Effector memory CD8-positive, alpha-beta T cell (primary cell): ENCODE measurements around the gene GAL3ST2.
A peak's percentile ranks its signal among the peaks of the same experiment; 100 is the strongest.
"Not testable (repeated sequence)": the region's sequence is repeated elsewhere in the genome, so short reads cannot be mapped to it uniquely, and the experiment has no call there.

Source experiments
- ATAC-seq: fragments of 150-1000 bp; cut with Tn5 transposase; replicated peaks from 2 replicates; pipeline ENCODE4 v1.10.0; 2021; ENCODE audit warnings: mild to moderate bottlenecking, moderate library complexity
- DNase-seq, 3 experiments: peaks; one replicate each; pipeline ENCODE4 v3.0.0; 2021
- H3K27ac Mint-ChIP-seq, 2 donors: one replicate each; pipeline ENCODE4 v1.8.0; 2022; ENCODE audit warnings: mild to moderate bottlenecking in 2 of 2, mixed read lengths in 2 of 2, moderate library complexity in 2 of 2
- H3K27me3 Mint-ChIP-seq, 2 donors: one replicate each; pipeline ENCODE4 v1.8.0; 2022; ENCODE audit warnings: mixed read lengths in 2 of 2
- H3K36me3 Mint-ChIP-seq: one replicate; pipeline ENCODE4 v1.8.0; 2022; ENCODE audit warnings: mild to moderate bottlenecking, moderate library complexity, mixed read lengths; ENCODE audit not compliant: insufficient read depth
- H3K4me1 Mint-ChIP-seq, 2 donors: one replicate each; pipeline ENCODE4 v1.8.0; 2022; ENCODE audit warnings: low read depth in 2 of 2, mixed read lengths in 2 of 2
- H3K4me3 Mint-ChIP-seq, 2 donors: one replicate each; pipeline ENCODE4 v1.8.0; 2022; ENCODE audit warnings: mild to moderate bottlenecking in 2 of 2, mixed read lengths in 2 of 2, moderate library complexity in 2 of 2
- H3K9me3 Mint-ChIP-seq, 2 donors: one replicate each; pipeline ENCODE4 v1.8.0; 2022; ENCODE audit warnings: mixed read lengths in 2 of 2

The GAL3ST2 gene

DNA sequence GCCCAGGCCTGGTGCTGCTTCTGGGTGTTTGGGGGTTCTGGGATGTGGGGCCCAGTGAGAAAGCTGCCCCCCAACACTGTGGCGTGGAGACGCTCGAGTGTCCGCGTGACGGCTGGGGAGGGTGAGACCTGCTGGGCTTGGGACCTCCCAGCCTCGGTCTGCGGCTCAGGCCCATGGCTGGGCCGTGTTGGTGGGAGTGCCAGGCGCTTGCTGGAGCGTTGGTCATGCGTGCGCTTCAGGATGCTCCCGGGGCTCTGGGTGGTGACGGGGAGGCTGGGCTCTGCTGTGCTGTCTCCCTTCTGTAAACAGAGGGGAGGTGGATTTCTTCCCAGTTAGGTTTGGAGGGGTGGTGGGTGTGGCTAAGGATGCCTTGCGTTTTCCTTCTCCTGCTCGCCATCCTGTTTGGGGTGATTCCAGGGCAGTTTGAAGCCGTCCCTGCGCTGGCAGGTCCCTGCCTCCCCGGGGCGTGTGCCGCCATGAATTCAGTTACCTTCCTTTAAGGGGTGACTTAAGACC lies 606 bp downstream of the GAL3ST2 start:
- no peaks in the 10 kb centered on the region for H3K9me3 Mint-ChIP-seq
- DNase-seq = no peak
- no peak overlapping the region for H3K27ac Mint-ChIP-seq
- no peaks in the 10 kb centered on the region for H3K36me3 Mint-ChIP-seq
- no peak overlapping the region for H3K4me3 Mint-ChIP-seq
- H3K4me1 Mint-ChIP-seq = peaks cover 2 to 8% of the 10 kb centered on the region in 2 donors
- ATAC-seq = no peak
- no peaks in the 10 kb centered on the region for H3K27me3 Mint-ChIP-seq

DNA sequence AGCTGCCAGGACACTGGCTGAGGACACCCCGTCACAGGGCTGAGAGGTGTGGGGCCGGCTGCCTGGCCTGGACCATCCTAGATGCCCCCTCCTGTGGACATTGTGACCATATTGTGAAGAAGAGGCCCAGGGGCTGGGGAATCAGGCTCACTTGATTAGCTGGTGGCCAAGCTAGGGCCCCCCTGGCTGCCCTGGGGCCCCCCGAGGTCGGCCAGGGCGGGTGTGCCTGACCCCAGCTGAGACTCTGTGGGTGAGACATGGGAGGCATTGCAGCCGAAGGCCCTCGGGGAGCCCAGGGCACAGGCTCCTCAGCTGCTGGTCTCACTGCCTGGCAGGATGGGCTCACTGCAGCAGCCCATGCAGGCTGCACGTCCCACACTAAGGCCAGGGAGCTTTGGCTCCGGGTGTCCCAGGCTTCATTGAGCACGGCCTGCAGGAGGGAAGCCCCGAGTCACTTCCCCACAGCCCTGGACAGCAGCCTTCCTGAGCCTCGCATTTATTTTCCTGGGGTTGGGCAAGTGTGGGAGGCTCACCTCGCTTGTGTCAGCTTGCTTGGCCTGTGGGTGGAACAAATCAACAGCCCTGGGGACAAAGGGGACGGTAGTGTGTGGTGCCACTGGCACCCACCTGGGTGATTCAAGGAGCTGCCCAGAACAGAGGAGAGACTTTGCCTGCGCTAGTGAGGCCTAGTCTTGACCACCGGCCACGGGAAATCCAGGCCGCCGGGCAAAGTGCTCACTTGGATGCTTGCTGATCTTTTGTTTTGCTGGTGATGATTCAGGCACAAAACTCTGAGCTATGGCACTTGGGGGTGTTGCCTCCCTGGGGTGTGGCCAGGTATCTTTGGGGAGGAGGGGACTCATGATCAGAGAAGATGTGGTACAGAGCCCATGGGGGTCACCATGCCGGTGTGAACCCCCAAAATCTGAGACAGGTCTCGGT lies 1.3 kb downstream of the GAL3ST2 start:
- Mint-ChIP-seq H3K4me3 (no peak overlapping the region), H3K27ac (peak overlapping the region in 1 of 2 donors; percentile 35), H3K27me3 (no peaks in the 10 kb centered on the region), H3K36me3 (no peaks in the 10 kb centered on the region), H3K9me3 (no peaks in the 10 kb centered on the region), H3K4me1 (peaks cover 0 to 2% of the 10 kb centered on the region in 2 donors)
- no peak for ATAC-seq
- no peak for DNase-seq

DNA sequence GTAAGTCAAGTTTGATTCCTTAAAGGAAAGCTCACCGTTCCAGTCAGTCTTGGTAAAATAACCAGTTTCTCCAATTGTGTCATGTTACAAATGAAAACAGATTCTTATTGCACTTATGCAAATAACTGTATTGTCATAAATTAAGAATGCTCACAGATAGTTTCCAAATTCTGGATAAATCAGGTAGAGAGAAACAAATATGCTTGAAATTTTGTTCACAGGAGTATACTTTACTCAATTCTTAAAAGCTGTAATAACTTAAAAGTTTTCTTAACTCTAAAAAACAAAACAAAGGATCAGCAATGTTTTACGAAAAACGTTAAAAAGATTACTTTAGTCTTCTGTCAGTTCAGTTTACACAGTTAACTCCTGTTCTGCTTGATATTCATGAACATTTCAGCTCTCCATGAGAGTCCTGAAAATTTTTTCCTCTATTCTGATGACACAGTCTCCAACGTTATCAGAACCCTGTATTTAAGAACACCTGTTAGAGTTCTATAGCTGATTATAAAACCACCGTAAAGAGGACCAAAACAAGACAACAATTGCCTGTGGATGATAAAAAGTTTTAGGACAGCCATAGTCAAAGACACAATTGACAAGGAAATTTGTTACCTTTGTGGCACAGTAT lies 4.4 kb downstream of the GAL3ST2 start:
- ATAC-seq (no peak), DNase-seq (no peak)
- Mint-ChIP-seq H3K4me1 (no peaks in the 10 kb centered on the region), H3K27ac (no peak overlapping the region), H3K27me3 (no peaks in the 10 kb centered on the region), H3K9me3 (no peaks in the 10 kb centered on the region), H3K36me3 (peaks cover 3% of the 10 kb centered on the region), H3K4me3 (no peak overlapping the region)

DNA sequence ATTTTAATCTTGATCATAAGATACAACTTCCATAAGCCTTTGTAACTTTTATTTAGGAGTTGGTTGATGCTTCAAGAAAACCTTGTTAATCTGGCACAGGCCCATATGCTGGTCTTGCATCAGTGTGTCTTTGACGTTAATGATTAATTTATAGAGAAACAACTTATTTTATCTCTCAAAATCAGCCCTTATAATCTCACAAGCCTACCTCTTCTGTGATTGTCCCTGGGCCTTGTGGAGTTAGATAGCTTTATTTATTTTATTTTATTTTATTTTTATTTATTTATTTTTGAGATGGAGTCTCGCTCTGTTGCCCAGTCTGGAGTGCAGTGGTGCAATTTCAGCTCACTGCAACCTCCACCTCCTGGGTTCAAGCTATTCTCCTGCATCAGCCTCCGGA lies 5.4 kb downstream of the GAL3ST2 start:
- H3K4me1 Mint-ChIP-seq, ATAC-seq, DNase-seq, H3K9me3 Mint-ChIP-seq, H3K27me3 Mint-ChIP-seq, H3K27ac Mint-ChIP-seq, H3K36me3 Mint-ChIP-seq, H3K4me3 Mint-ChIP-seq: not testable (repeated sequence)

DNA sequence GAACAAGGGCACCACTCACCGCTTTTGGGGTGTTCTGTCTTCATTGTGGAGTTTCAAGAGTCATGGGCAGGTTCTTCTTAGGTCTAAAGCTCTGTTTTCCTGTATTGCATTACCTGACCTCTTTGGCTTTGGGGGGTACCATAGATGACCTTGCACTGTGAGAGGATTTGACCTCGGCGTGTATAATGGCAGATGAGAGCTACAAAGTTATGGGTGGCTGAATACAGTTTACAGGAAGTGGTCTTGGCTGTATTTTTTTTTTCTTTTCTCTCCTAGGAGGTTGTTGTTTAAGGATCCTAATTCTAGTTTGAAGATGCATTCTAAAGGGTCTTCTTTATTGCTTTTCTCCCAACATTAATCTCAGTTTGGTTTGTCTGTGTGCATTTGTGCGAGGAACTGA lies 11.5 kb downstream of the GAL3ST2 start:
- no peaks in the 10 kb centered on the region for H3K9me3 Mint-ChIP-seq
- no peaks in the 10 kb centered on the region for H3K27me3 Mint-ChIP-seq
- H3K36me3 Mint-ChIP-seq = peaks cover 3% of the 10 kb centered on the region
- no peak overlapping the region for H3K4me3 Mint-ChIP-seq
- no peak for ATAC-seq
- H3K4me1 Mint-ChIP-seq = peaks cover 13 to 14% of the 10 kb centered on the region in 2 donors
- H3K27ac Mint-ChIP-seq = peak overlapping the region; percentile 45 to 79
- DNase-seq = no peak

DNA sequence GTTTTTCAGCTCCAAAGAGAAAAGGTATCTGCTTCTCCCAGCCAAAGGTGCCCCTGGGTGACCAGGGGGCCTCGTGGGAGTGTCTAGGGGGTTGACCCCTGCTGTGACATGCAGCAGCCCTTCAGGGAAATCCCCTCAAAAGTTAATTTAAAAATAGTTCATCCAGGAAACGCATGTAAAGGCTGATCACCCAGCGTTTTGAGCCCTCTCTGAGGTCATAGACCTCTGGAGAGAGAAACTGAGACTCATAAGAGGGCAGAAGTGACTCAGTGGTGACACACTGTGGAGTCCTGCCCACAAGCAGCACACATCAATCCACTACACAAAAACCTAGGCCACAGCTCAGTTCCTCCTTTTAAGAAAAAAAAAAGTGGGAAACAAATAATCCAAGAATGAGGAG lies 11.9 kb downstream of the GAL3ST2 start:
- Mint-ChIP-seq H3K27me3 (no peaks in the 10 kb centered on the region), H3K4me1 (peaks cover 15 to 17% of the 10 kb centered on the region in 2 donors), H3K9me3 (no peaks in the 10 kb centered on the region), H3K4me3 (no peak overlapping the region), H3K36me3 (peaks cover 3% of the 10 kb centered on the region), H3K27ac (peak overlapping the region; percentile 45 to 79)
- DNase-seq (no peak), ATAC-seq (peak; percentile 70)

DNA sequence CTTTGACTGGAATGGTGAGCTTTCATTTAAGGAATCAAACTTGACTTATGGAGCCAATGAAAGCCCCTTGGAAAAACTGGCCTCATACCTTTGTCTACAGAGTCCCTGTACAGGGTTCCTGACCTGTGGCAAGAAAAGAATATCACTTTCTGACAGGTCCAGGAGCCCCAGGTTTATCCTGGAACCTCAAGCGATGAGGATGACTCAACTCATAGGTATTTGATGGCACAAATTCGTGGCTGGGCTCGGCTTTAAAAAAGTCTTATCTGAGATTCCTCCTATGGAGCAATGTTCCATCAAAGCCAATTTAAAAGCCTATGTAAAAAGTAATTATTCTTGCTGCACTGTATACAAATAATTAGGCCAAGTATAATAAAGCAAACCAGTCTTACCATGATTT lies 14.8 kb downstream of the GAL3ST2 start:
- not testable (repeated sequence) for DNase-seq, H3K9me3 Mint-ChIP-seq, H3K4me3 Mint-ChIP-seq, H3K27ac Mint-ChIP-seq, H3K36me3 Mint-ChIP-seq, H3K27me3 Mint-ChIP-seq, ATAC-seq
- H3K4me1 Mint-ChIP-seq = peaks cover 15 to 18% of the 10 kb centered on the region in 2 donors

DNA sequence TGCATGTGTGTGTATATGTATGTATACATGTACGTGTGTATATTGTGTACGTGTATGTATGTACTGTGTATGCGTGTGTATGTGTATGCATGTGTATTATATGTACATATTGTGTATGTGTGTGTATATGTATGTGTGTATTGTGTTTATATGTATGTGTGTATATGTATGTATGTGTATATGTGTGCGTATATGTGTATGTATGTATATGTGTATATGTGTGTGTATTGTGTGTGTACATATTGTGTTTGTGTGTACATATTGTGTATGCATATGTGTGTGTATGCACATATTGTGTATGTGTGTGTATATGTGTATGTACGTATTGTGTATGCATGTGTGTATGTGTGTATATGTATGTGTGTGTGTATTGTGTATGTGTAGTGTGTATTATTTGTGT lies 16.8 kb downstream of the GAL3ST2 start:
- Mint-ChIP-seq H3K36me3 (no peaks in the 10 kb centered on the region), H3K27me3 (no peaks in the 10 kb centered on the region), H3K27ac (no peak overlapping the region), H3K4me1 (peaks cover 13 to 14% of the 10 kb centered on the region in 2 donors), H3K9me3 (no peaks in the 10 kb centered on the region), H3K4me3 (no peak overlapping the region)
- DNase-seq = no peak
- ATAC-seq = no peak

DNA sequence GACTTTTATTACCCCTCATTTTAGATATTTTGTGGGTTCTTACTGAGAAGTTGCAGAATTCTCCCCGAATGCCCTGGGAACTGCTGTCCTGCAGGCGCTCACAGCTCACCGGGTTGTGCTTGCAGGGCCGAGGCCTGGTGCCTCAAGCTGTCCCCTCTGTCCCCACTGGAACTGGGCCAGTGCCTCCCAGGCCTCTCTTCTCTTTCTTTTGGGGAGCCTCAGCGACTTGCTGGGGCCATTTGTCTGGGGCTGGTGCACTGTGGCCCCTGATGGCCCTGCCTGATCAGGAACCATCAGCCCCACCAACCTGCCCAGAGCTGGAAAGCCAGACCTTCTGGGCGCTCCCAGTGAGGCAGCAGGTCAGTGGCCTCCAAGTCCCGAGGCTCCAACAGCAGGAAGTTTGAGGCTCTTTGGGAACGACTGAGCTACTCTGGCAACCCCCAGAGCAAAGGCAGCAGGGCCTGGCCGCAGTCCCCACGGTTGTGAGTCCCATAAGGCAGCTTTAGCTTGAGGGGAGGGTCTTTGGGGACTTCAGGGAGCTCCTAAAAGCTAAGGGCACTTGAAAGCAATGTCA lies 17.7 kb downstream of the GAL3ST2 start:
- DNase-seq (peak in 1 of 3 experiments; percentile 0), ATAC-seq (no peak)
- Mint-ChIP-seq H3K27ac (no peak overlapping the region), H3K4me1 (peaks cover 4 to 7% of the 10 kb centered on the region in 2 donors), H3K36me3 (no peaks in the 10 kb centered on the region), H3K9me3 (no peaks in the 10 kb centered on the region), H3K4me3 (no peak overlapping the region), H3K27me3 (no peaks in the 10 kb centered on the region)

DNA sequence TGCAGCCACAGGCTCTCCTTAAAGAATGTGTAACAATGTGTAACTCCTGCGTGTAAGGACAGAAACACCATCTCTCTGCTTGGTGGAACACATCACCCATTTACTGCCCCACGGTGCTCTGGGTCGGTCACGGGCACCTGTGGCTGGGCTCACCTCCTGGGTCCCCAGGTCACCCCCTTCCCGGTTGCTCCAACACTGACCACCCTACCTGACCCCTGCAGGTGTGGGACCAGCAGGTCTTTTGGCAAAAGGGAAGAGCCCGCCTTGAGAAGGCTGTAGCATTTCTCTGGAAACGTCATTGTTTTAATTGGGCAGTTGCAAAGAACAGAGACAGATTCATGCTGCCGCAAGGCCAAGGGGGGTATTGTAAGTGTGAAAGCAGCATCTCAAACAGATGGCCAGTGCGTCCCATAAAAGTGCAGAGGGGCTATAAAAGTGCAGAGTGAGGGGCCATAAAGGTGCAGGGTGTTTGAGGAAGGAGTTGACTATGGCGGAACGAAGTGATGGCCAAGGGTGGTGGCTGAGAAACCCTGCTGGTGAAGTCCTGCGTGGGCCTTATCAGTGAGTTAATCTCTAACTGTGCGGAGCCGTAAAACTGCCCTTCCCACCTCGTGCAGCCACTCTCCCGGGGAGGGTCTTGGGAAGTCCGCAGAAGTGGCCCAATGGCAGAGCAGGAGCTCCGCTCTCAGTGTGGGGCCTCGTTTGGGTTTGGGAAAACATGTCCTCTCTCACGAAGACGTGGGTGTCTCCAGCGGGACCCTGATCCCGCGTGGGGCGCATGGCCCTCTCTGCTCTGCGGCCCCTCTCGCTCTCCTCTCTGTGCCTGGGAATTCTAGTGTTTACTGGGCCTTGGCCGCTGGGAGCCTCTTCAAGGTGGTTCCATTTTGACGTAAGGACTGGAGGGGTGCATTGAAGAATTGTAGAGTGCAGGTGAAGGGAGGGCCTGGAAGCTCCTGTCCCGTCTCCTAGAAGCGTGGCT lies 18.7 kb downstream of the GAL3ST2 start:
- H3K36me3 Mint-ChIP-seq = no peaks in the 10 kb centered on the region
- DNase-seq (no peak), ATAC-seq (no peak)
- H3K4me1 Mint-ChIP-seq = peaks cover 4 to 7% of the 10 kb centered on the region in 2 donors
- no peak overlapping the region for H3K27ac Mint-ChIP-seq
- H3K9me3 Mint-ChIP-seq = no peaks in the 10 kb centered on the region
- no peaks in the 10 kb centered on the region for H3K27me3 Mint-ChIP-seq
- no peak overlapping the region for H3K4me3 Mint-ChIP-seq

DNA sequence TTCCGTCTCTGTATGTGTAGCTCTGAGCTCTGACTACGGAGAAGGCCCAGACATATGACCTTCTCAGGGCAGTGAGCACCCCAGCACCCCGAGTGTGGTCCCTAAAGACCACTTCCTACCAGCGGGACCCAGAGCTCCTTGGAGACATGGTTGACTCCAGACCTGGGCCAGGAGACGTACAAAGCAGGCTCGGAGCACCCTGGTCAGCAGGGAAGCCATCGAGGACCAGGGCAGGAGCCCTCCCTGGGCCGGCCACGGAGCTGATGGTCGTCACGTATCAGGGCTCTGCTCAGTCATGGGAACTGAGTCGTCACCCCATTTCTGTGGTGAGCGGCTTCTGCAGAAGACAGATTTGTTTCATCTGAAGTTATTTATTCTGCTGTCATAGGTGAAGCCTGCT lies 19.6 kb downstream of the GAL3ST2 start:
- Mint-ChIP-seq H3K4me1 (peaks cover 4 to 7% of the 10 kb centered on the region in 2 donors), H3K36me3 (no peaks in the 10 kb centered on the region), H3K27me3 (no peaks in the 10 kb centered on the region), H3K9me3 (no peaks in the 10 kb centered on the region), H3K4me3 (no peak overlapping the region), H3K27ac (no peak overlapping the region)
- no peak for DNase-seq
- ATAC-seq = no peak

DNA sequence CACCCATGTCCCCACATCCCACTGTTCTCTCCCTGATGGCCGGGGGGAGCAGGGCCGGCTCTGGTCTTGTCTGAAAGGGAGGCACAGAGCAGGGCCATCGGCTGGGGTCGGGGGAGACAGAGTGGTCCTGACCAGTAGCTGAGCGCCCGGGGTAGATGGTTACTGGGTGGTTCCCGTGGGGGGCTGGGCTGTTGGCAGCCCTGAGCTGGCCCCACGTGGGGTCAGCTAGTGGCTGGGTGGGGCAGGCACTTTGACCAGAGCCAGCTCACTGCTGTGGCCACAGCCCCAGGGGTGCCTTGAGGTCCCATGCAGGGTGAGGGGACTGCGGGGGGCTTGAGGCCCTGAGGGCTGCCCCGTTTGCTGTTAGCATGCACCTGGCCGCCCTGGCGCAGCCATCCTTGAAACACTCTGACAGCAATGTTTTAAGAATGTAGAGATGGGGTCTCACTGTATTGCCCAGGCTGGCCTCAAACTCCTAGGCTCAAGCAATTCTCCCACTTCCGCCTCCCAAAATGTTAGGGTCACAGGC lies 20.1 kb downstream of the GAL3ST2 start:
- H3K4me1 Mint-ChIP-seq = peaks cover 4 to 7% of the 10 kb centered on the region in 2 donors
- no peaks in the 10 kb centered on the region for H3K36me3 Mint-ChIP-seq
- no peak overlapping the region for H3K4me3 Mint-ChIP-seq
- ATAC-seq (no peak), DNase-seq (peak in 1 of 3 experiments; percentile 1)
- no peak overlapping the region for H3K27ac Mint-ChIP-seq
- no peaks in the 10 kb centered on the region for H3K9me3 Mint-ChIP-seq
- no peaks in the 10 kb centered on the region for H3K27me3 Mint-ChIP-seq
